Measurements from ENCODE around the gene KIAA1958.

KIAA1958 gene

GRCh38 chr9:112486221-112487007 is at the start of gene KIAA1958:
KIAA1958 (plus strand) TSS chr9:112486827; CDS start chr9:112574081, 87,254 bp downstream.
- DNase-seq (ENCODE audit: low read depth in 2 of 2): peak; percentile 64 to 75

- no peak for DNase-seq (ENCODE audit: low read depth in 2 of 2)
Measured at GRCh38 chr9:112437406-112437805, 49.2 kb upstream of the KIAA1958 start.

- DNase-seq (ENCODE audit: low read depth in 2 of 2): no peak
Measured at GRCh38 chr9:112439171-112439570, 47.5 kb upstream of the KIAA1958 start.

- DNase-seq (ENCODE audit: low read depth in 2 of 2): no peak
Measured at GRCh38 chr9:112439825-112440224, 46.8 kb upstream of the KIAA1958 start.

DNA sequence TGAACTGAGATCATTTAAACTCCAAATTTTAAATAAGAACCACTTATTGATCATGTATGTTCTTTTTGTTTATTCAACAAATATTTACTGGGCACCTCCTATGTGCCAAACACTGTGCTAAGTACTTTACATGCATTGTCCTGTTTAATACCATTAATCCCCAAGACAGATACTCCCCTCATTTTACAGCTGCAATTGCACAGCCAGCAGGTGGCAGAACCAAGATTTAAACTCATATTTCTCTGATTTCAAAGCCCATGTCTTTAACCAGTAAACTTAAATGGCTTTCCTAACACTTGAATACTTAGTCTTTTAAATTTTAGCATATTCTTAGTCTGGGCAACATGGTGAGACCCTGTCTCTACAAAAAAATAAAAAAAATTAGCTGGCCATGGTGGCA is 43.4 kb upstream of the KIAA1958 start:
- DNase-seq (ENCODE audit: low read depth in 2 of 2): no peak

GRCh38 chr9:112443636-112444035 is 43.0 kb upstream of the KIAA1958 start:
- DNase-seq (ENCODE audit: low read depth in 2 of 2): no peak

GRCh38 chr9:112445196-112445595 is 41.4 kb upstream of the KIAA1958 start:
- no peak for DNase-seq (ENCODE audit: low read depth in 2 of 2)

- no peak for DNase-seq (ENCODE audit: low read depth in 2 of 2)
Measured at GRCh38 chr9:112446080-112446479, 40.5 kb upstream of the KIAA1958 start.

- DNase-seq (ENCODE audit: low read depth in 2 of 2): no peak
Measured at GRCh38 chr9:112446526-112446925, 40.1 kb upstream of the KIAA1958 start.

- DNase-seq (ENCODE audit: low read depth in 2 of 2): no peak
Measured at GRCh38 chr9:112447283-112447761, 39.3 kb upstream of the KIAA1958 start.

- no peak for DNase-seq (ENCODE audit: low read depth in 2 of 2)
Measured at GRCh38 chr9:112462855-112463254, 23.8 kb upstream of the KIAA1958 start.

GRCh38 chr9:112465352-112465751 is 21.3 kb upstream of the KIAA1958 start:
- no peak for DNase-seq (ENCODE audit: low read depth in 2 of 2)

GRCh38 chr9:112472996-112473395 is 13.6 kb upstream of the KIAA1958 start:
- DNase-seq (ENCODE audit: low read depth in 2 of 2): no peak

GRCh38 chr9:112473986-112474385 is 12.6 kb upstream of the KIAA1958 start:
- DNase-seq (ENCODE audit: low read depth in 2 of 2): no peak

DNA sequence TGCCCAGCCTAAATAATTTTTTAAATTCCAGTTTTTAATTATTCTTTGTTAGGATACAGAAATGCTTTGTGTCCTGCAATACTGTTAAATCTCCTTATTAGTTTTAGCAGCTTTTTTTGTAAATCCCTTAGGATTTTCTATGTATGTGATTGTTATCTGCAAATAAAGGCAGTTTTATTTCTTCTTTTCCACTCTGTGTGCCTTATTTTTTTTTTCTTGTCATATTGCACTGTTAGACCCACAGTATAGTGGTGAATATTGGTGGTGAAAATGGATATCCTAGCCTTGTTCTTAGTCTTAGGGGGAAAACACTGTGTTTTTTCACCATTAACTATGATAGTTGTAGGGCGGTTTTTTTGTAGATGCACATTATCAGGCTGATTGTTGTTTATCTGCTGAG is 11.3 kb upstream of the KIAA1958 start:
- no peak for DNase-seq (ENCODE audit: low read depth in 2 of 2)

- DNase-seq (ENCODE audit: low read depth in 2 of 2): no peak
Measured at GRCh38 chr9:112477330-112477729, 9.3 kb upstream of the KIAA1958 start.

DNA sequence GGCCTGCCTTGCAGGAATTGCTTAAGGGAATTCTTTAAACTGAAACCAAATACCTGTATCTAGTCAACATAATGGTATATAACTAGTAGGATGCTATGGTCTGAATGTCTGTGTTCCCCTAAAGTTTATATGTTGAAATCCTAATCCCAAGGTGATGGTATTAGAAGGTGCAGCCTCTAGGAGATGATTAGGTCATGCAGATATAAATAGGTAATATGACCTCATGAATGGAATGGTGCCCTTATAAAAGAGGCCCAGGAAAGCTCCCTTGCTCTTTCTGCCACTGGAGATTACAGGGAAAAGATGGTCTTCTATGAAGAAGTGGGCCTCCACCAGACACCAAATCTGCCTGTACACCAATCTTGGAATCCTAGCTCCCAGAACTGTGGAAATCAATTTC is 7.4 kb upstream of the KIAA1958 start:
- no peak for DNase-seq (ENCODE audit: low read depth in 2 of 2)

DNA sequence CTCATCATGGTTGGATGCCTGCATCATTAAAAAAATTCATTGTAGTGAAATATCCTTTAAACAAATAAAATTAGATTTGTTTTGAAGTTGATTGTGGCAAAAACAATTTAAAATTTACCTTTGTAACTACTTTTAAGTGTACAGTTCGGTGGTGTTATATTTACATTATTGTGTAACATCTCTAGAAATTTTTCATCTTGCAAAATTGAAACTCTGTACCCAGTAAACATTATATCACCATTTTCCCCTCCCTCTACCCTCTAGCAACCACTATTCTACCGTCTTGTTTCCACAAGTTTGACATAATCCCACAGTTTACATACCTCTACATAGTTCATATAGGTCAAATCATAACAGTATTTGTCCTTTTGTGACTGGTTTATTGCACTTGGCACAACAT is 2.0 kb upstream of the KIAA1958 start:
- DNase-seq (ENCODE audit: low read depth in 2 of 2): no peak

- DNase-seq (ENCODE audit: low read depth in 2 of 2): no peak
Measured at GRCh38 chr9:112485574-112485973, 1.1 kb upstream of the KIAA1958 start.

- DNase-seq (ENCODE audit: low read depth in 2 of 2): peak; percentile 40 to 50
Measured at GRCh38 chr9:112487008-112487798, 576 bp downstream of the KIAA1958 start.

GRCh38 chr9:112487799-112488340 is 1.2 kb downstream of the KIAA1958 start:
- DNase-seq (ENCODE audit: low read depth in 2 of 2): no peak

DNA sequence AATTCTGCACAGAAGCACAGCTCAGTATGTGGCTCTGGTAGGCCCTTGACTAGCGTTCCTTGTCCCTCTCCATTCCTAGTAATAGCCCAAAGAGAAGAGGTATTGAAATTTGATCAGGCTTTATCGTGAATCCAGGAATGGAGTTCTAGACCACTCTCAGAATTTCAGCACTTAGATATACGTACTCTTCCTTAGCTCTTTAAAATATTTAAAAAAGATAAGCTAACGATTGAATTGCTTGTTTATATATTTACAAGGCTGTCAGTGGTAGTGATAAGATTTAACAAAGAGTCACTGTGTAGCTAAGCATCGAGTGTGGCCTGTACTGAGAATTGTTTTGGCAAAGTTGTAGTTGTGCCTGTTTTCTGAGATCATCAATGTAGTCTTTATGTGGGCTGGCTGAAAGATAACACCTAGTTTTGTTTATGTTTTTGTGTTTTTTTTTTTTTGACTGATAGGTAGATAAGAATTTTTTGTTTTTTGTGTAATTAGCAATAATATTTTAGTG is 2.5 kb downstream of the KIAA1958 start:
- no peak for DNase-seq (ENCODE audit: low read depth in 2 of 2)
